A549 (cell line): ENCODE measurements around the gene PTPRN2. TPM values are rescaled to one million over a fixed set of nuclear protein-coding genes. Genes with fewer than 3 reads are reported as not detected.

Experiments used
- ATAC-seq, 2 experiments: fragments of 200-7000 bp in 1 of 2; fragments of >200 bp in 1 of 2; cut with Nextera tagmentation in 1 of 2; cut with Tn5 transposase in 1 of 2; 3 replicates each; pipeline versions ENCODE4 v1.8.0 to v1.9.1; 2018 to 2020; ENCODE audit warnings: mild to moderate bottlenecking in 1 of 2, moderate library complexity in 1 of 2
- CTCF ChIA-PET: fragments of 300-600 bp; sonication (Branson Sonifier 250); formaldehyde crosslinking; extraction: SDS; loops from one replicate; lab custom pipeline; 2021; ENCODE audit warnings: antibody characterized with exemption, inconsistent platforms; lab: Yijun Ruan, JAX
- POLR2A ChIA-PET: fragments of 350-600 bp; formaldehyde crosslinking; extraction: SDS; loops from one replicate; lab custom pipeline; 2021; ENCODE audit warnings: antibody characterized with exemption, inconsistent platforms; lab: Yijun Ruan, JAX
- DNase-seq, 2 experiments: peaks; one replicate each; pipeline versions ENCODE4 v3.0.0 to v3.0.0-alpha.2; 2011 to 2016; ENCODE audit warnings: low read depth in 1 of 2, low spot score in 1 of 2
- FAIRE-seq: peaks from 2 replicates; lab custom pipeline; 2011; peaks lifted over from hg19 to GRCh38; lab: Jason Lieb, UNC
- H3K27ac ChIP-seq, 2 experiments: fragments of >200 bp; sonication (Bioruptor Twin); formaldehyde crosslinking; 3 replicates each; pipeline ENCODE4 v1.5.1; 2016 to 2017
- H3K4me1 ChIP-seq: fragments of >200 bp; sonication (Bioruptor Twin); formaldehyde crosslinking; 3 replicates; pipeline ENCODE4 v1.6.1; 2016
- H3K4me2 ChIP-seq: fragments of >200 bp; sonication (Bioruptor Twin); formaldehyde crosslinking; 3 replicates; pipeline ENCODE4 v1.6.1; 2016
- H3K4me3 ChIP-seq: fragments of >200 bp; sonication (Bioruptor Twin); formaldehyde crosslinking; 3 replicates; pipeline ENCODE4 v1.5.1; 2016
- H3K9me3 ChIP-seq: fragments of >200 bp; sonication (Bioruptor Twin); formaldehyde crosslinking; 3 replicates; pipeline ENCODE4 v1.6.1; 2016
- CBX2 ChIP-seq: fragments of 200-600 bp; sonication (generic); IDR thresholded peaks from 2 replicates; pipeline ENCODE4 v1.6.1; 2016; ENCODE audit warnings: low read depth, mild to moderate bottlenecking, borderline replicate concordance
- CHD2 ChIP-seq: fragments of 150-350 bp; IDR thresholded peaks from 2 replicates; pipeline ENCODE4 v1.6.1; 2014; ENCODE audit warnings: low read length; ENCODE audit not compliant: partially characterized antibody
- EP300 ChIP-seq, 2 experiments: fragments of >200 bp; sonication (Bioruptor Twin); formaldehyde crosslinking; IDR thresholded peaks; 2 replicates in 1 of 2; 3 replicates in 1 of 2; pipeline ENCODE4 v1.6.1; 2016 to 2017
- FOSL2 ChIP-seq, 2 experiments: fragments of 450-650 bp in 1 of 2; fragments of >200 bp in 1 of 2; sonication (Bioruptor Twin) in 1 of 2; formaldehyde crosslinking; IDR thresholded peaks; 2 replicates each; pipeline versions ENCODE4 v1.5.0 to v1.6.1; 2016 to 2020; ENCODE audit warnings: mild to moderate bottlenecking in 1 of 2, moderate library complexity in 1 of 2
- FOXS1 ChIP-seq: fragments of 250-450 bp; sonication (Bioruptor Pico); IDR thresholded peaks from 2 replicates; pipeline ENCODE4 v1.5.0; 2020; ENCODE audit warnings: mild to moderate bottlenecking, moderate library complexity
- GATA3 ChIP-seq: IDR thresholded peaks from 2 replicates; pipeline ENCODE4 v1.6.1; 2012; ENCODE audit warnings: borderline replicate concordance
- HEYL ChIP-seq: fragments of 250-450 bp; sonication (Bioruptor Pico); IDR thresholded peaks from 2 replicates; pipeline ENCODE4 v1.8.0; 2021; ENCODE audit warnings: mild to moderate bottlenecking, moderate library complexity
- MAFK ChIP-seq: fragments of 450-650 bp; IDR thresholded peaks from 2 replicates; pipeline ENCODE4 v1.6.1; 2014; ENCODE audit not compliant: partially characterized antibody
- MAZ ChIP-seq: fragments of 150-350 bp; IDR thresholded peaks from 2 replicates; pipeline ENCODE4 v1.6.1; 2014; ENCODE audit warnings: antibody characterized with exemption, low read depth, low read length, borderline replicate concordance
- MYC ChIP-seq: IDR thresholded peaks from 2 replicates; pipeline ENCODE4 v1.6.1; 2012; ENCODE audit warnings: mild to moderate bottlenecking, inconsistent platforms, low read length, improper control_type of control experiment, borderline replicate concordance
- NFE2L2 ChIP-seq: fragments of 150-350 bp; conservative IDR thresholded peaks from 2 replicates; pipeline ENCODE4 v1.6.1; 2014; ENCODE audit warnings: low read length
- POLR2A ChIP-seq: IDR thresholded peaks from 2 replicates; pipeline ENCODE4 v1.6.1; 2012; ENCODE audit warnings: mild to moderate bottlenecking, low read length
- RAD21 ChIP-seq, 2 experiments: fragments of >200 bp in 1 of 2; sonication (Bioruptor Twin) in 1 of 2; formaldehyde crosslinking in 1 of 2; IDR thresholded peaks in 1 of 2; conservative IDR thresholded peaks in 1 of 2; 2 replicates in 1 of 2; 3 replicates in 1 of 2; pipeline ENCODE4 v1.6.1; 2012 to 2018; ENCODE audit warnings: inconsistent platforms in 1 of 2
- SREBF2 ChIP-seq: fragments of 450-650 bp; IDR thresholded peaks from 2 replicates; pipeline ENCODE4 v1.6.1; 2014; ENCODE audit warnings: mild to moderate bottlenecking, moderate library complexity
- ZC3H11A ChIP-seq: fragments of 450-650 bp; IDR thresholded peaks from 2 replicates; pipeline ENCODE4 v1.6.1; 2014; ENCODE audit warnings: antibody characterized with exemption, mild to moderate bottlenecking
- ZFP36 ChIP-seq: fragments of 450-650 bp; IDR thresholded peaks from 2 replicates; pipeline ENCODE4 v1.6.1; 2014; ENCODE audit warnings: borderline replicate concordance; ENCODE audit not compliant: partially characterized antibody
- WGBS: methylation state at CpG from one replicate; pipeline ENCODE4 v1.1.6; 2017; ENCODE audit errors: missing lambda C conversion rate; 5-methylcytosine and 5-hydroxymethylcytosine counted together
- polyA plus RNA-seq, 4 experiments: library from polyadenylated mRNA; depleted of rRNA in 3 of 4; stranded (reverse); fragments of >200 nt; fragmentation: RNase III in 1 of 4; extraction: RNeasy Plus Mini Kit Qiagen cat#74134 plus additional on column Dnase treatment in 1 of 4; gene quantifications; 2 replicates in 3 of 4; 3 replicates in 1 of 4; pipeline ENCODE4 v1.2.3, GENCODE V29; 2011 to 2017
- TF ChIP-seq, protein P1 (sequence below): fragments of 250-450 bp; sonication (Bioruptor Pico); IDR thresholded peaks from 2 replicates; pipeline ENCODE4 v1.5.0; 2021; ENCODE audit warnings: mild to moderate bottlenecking, moderate library complexity, borderline replicate concordance
- TF ChIP-seq, protein P2 (sequence below): fragments of 200-600 bp; sonication (generic); IDR thresholded peaks from 2 replicates; pipeline ENCODE4 v1.6.1; 2016; ENCODE audit warnings: antibody characterized with exemption, mild to moderate bottlenecking, moderate library complexity
- TF ChIP-seq, protein P3 (sequence below): IDR thresholded peaks from 2 replicates; pipeline ENCODE4 v1.6.1; 2012
- TF ChIP-seq, protein P4 (sequence below): IDR thresholded peaks from 2 replicates; pipeline ENCODE4 v1.6.1; 2012; ENCODE audit warnings: low read depth, borderline replicate concordance

Gene PTPRN2
- polyA plus RNA-seq, 2 of the 4 experiments (the other 2 are of a cell fraction) = 0.41 to 1.2 TPM

DNA sequence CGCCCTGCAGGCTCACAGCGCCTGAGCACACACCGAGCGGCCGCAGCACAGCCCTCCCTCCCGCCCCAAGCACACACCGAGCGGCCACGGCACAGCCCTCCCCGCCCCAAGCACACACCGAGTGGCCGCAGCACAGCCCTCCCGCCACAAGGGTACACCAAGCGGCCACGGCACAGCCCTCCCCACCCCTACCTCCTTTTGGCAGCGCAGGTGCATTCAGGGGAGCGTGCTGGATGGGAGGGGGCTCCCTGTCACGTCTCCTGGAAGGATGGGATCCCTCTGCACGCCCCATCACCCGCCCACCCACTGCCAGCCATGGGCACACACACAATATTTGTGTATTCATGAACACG is 768.2 kb downstream of the PTPRN2 start:
- 50% methylated on average over 7 of the region's 21 CpGs for WGBS
- no peak for FAIRE-seq
- ChIA-PET CTCF (no interaction called here), POLR2A (no interaction called here)
- Histone ChIP-seq H3K27ac (no peak overlapping the region), H3K9me3 (no peaks in the 10 kb centered on the region), H3K4me1 (no peaks in the 10 kb centered on the region), H3K4me2 (no peak overlapping the region), H3K4me3 (no peak overlapping the region)
- DNase-seq = no peak
- no peak for TF ChIP-seq GATA3
- TF ChIP-seq EP300 (IDR thresholded peaks at IDR 0.05) = no peak
- TF ChIP-seq, protein P1, sequence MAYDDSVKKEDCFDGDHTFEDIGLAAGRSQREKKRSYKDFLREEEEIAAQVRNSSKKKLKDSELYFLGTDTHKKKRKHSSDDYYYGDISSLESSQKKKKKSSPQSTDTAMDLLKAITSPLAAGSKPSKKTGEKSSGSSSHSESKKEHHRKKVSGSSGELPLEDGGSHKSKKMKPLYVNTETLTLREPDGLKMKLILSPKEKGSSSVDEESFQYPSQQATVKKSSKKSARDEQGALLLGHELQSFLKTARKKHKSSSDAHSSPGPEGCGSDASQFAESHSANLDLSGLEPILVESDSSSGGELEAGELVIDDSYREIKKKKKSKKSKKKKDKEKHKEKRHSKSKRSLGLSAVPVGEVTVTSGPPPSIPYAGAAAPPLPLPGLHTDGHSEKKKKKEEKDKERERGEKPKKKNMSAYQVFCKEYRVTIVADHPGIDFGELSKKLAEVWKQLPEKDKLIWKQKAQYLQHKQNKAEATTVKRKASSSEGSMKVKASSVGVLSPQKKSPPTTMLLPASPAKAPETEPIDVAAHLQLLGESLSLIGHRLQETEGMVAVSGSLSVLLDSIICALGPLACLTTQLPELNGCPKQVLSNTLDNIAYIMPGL = no peak
- no peak for TF ChIP-seq MAZ
- no peak for ATAC-seq

DNA sequence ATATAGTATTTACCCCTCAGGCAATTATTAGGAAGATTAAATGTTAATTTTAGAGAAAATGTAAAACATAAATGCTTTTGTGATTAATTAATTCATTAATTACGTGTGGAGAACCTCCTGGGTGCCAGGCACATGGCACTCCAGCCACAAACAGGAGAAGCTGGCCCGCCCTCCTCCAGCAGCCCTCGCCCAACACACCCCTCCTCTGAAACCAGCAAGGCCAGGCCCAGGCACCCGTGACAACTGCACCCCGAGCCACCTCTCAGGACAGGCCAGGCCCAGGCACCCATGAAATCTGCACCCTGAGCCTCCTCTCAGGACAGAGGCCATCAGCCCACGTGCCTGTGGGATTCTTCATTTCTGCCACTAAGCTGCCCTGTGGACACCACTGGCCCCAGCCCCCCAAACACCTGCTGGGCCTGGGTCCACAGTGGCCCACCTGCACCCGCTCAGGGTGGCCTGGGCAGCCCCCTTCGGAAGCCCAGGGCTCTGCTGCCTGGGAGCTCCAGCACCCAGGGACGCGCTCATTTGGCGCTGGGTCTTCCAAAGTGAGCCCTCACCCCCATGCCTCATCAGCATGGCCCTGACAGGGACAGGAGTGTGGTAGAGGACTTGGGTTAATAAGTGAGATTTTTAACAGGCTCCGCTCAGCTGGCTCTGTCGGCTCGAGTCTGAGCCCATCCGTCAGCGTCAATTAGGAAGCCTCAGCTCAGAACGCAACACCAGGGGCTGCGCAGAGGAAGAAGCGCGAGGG is 768.7 kb downstream of the PTPRN2 start:
- TF ChIP-seq POLR2A = no peak
- no peak for TF ChIP-seq ZFP36
- TF ChIP-seq, protein P2, sequence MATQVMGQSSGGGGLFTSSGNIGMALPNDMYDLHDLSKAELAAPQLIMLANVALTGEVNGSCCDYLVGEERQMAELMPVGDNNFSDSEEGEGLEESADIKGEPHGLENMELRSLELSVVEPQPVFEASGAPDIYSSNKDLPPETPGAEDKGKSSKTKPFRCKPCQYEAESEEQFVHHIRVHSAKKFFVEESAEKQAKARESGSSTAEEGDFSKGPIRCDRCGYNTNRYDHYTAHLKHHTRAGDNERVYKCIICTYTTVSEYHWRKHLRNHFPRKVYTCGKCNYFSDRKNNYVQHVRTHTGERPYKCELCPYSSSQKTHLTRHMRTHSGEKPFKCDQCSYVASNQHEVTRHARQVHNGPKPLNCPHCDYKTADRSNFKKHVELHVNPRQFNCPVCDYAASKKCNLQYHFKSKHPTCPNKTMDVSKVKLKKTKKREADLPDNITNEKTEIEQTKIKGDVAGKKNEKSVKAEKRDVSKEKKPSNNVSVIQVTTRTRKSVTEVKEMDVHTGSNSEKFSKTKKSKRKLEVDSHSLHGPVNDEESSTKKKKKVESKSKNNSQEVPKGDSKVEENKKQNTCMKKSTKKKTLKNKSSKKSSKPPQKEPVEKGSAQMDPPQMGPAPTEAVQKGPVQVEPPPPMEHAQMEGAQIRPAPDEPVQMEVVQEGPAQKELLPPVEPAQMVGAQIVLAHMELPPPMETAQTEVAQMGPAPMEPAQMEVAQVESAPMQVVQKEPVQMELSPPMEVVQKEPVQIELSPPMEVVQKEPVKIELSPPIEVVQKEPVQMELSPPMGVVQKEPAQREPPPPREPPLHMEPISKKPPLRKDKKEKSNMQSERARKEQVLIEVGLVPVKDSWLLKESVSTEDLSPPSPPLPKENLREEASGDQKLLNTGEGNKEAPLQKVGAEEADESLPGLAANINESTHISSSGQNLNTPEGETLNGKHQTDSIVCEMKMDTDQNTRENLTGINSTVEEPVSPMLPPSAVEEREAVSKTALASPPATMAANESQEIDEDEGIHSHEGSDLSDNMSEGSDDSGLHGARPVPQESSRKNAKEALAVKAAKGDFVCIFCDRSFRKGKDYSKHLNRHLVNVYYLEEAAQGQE = no peak
- TF ChIP-seq HEYL (CRISPR knock-in tag) = no peak
- TF ChIP-seq, protein P3, sequence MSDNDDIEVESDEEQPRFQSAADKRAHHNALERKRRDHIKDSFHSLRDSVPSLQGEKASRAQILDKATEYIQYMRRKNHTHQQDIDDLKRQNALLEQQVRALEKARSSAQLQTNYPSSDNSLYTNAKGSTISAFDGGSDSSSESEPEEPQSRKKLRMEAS = no peak
- no peak for TF ChIP-seq RAD21 (conservative IDR thresholded peaks at IDR 0.05 in 1 of 2, IDR thresholded peaks at IDR 0.05 in 1 of 2)
- TF ChIP-seq MAFK = no peak
- TF ChIP-seq ZC3H11A = no peak
- no peak for TF ChIP-seq NFE2L2
- no peak for TF ChIP-seq FOXS1
- no peak for TF ChIP-seq MYC
- no peak for TF ChIP-seq SREBF2
- no peak for TF ChIP-seq CBX2
- no peak for TF ChIP-seq CHD2
- TF ChIP-seq, protein P4, sequence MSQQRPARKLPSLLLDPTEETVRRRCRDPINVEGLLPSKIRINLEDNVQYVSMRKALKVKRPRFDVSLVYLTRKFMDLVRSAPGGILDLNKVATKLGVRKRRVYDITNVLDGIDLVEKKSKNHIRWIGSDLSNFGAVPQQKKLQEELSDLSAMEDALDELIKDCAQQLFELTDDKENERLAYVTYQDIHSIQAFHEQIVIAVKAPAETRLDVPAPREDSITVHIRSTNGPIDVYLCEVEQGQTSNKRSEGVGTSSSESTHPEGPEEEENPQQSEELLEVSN = no peak
- no peak for TF ChIP-seq FOSL2 (IDR thresholded peaks at IDR 0.05)
- no peak for TF ChIP-seq FOSL2 (CRISPR knock-in tag; IDR thresholded peaks at IDR 0.05)
- H3K4me2 ChIP-seq = no peak overlapping the region
- ChIA-PET POLR2A (no interaction called here), CTCF (interaction anchor here (0.8 kb wide), 1 partner anchor 11 kb away, joined by 3 read pairs; no protein-coding TSS in a partner anchor)
- no peak for FAIRE-seq
- DNase-seq = no peak
- H3K27ac ChIP-seq = no peak overlapping the region
- H3K4me3 ChIP-seq = no peak overlapping the region
- WGBS = 63% methylated on average over 18 of the region's 20 CpGs
- H3K9me3 ChIP-seq = no peaks in the 10 kb centered on the region
- H3K4me1 ChIP-seq = no peaks in the 10 kb centered on the region
- ATAC-seq = no peak
